ENCODE results near the gene KIAA0319L.

Gene KIAA0319L

GRCh38 chr1:35555212-35555584 lies 2.0 kb downstream of the KIAA0319L start:
- POLR2A ChIA-PET = no interaction called here
- no peak for TF ChIP-seq CTCF (IDR thresholded peaks at IDR 0.05; ENCODE audit: control extremely low read depth, extremely low read depth, low read depth, missing control alignments)
- CTCF ChIA-PET = interaction anchor here (1.9 to 3.3 kb wide), 3 partner anchors 13 to 160 kb away, joined by 8 to 34 read pairs (median 10); no protein-coding TSS in a partner anchor
- DNase-seq (ENCODE audit: extremely low spot score) = no peak

GRCh38 chr1:35554266-35555211 lies 2.7 kb downstream of the KIAA0319L start:
- CTCF ChIA-PET = interaction anchor here (2.6 to 3.3 kb wide), 2 partner anchors 10 to 103 kb away, joined by 9 to 34 read pairs; no protein-coding TSS in a partner anchor

GRCh38 chr1:35553851-35554250 lies 3.4 kb downstream of the KIAA0319L start:
- ChIA-PET POLR2A (no interaction called here), CTCF (interaction anchor here (1.5 to 2.6 kb wide), 2 partner anchors 11 to 15 kb away, joined by 6 to 9 read pairs; no protein-coding TSS in a partner anchor)
- TF ChIP-seq CTCF (IDR thresholded peaks at IDR 0.05; ENCODE audit: control extremely low read depth, extremely low read depth, low read depth, missing control alignments) = no peak
- DNase-seq (ENCODE audit: extremely low spot score) = no peak

More at GRCh38 chr1:35554266-35555211, 2.7 kb downstream of the KIAA0319L start:
- POLR2A ChIA-PET = no interaction called here
- DNase-seq (ENCODE audit: extremely low spot score) = no peak
- TF ChIP-seq CTCF (IDR thresholded peaks at IDR 0.05; ENCODE audit: control extremely low read depth, extremely low read depth, low read depth, missing control alignments) = no peak

GRCh38 chr1:35546614-35547013 lies 10.6 kb downstream of the KIAA0319L start:
- TF ChIP-seq CTCF (IDR thresholded peaks at IDR 0.05; ENCODE audit: control extremely low read depth, extremely low read depth, low read depth, missing control alignments) = no peak
- CTCF ChIA-PET = interaction anchor here (2.3 to 3.5 kb wide), 2 partner anchors 9 to 94 kb away, joined by 5 to 72 read pairs; no protein-coding TSS in a partner anchor
- DNase-seq (ENCODE audit: extremely low spot score) = no peak
- POLR2A ChIA-PET = no interaction called here

- peak; percentile 54 for DNase-seq (ENCODE audit: extremely low spot score)
- CTCF ChIA-PET = interaction anchor here (0.7 to 3.5 kb wide), 16 partner anchors 8 to 107 kb away, joined by 3 to 72 read pairs (median 4); partner anchors contain the start of gene KIAA0319L
- POLR2A ChIA-PET = no interaction called here
Observed at GRCh38 chr1:35544976-35545375, 12.2 kb downstream of the KIAA0319L start.

More at GRCh38 chr1:35544976-35545375, 12.2 kb downstream of the KIAA0319L start:
- TF ChIP-seq CTCF (IDR thresholded peaks at IDR 0.05; ENCODE audit: control extremely low read depth, extremely low read depth, low read depth, missing control alignments) = peak; percentile 53

Measured in GM10248 (cell line).